K562 (cell line): Measurements from ENCODE around the gene COL1A1. TPM values are rescaled to one million over a fixed set of nuclear protein-coding genes. Genes with fewer than 3 reads are reported as not detected.

Source experiments
- ETV5 ChIP-seq: sonication (generic); formaldehyde crosslinking; IDR thresholded peaks from 2 replicates; pipeline ENCODE4 v1.4.0; 2020; ENCODE audit warnings: low read depth, mild to moderate bottlenecking, missing genetic modification reagents
- FIP1L1 ChIP-seq: fragments of 200-400 bp; formaldehyde crosslinking; IDR thresholded peaks from 2 replicates; pipeline ENCODE4 v1.6.1; 2018; ENCODE audit warnings: mild to moderate bottlenecking, low read depth, low read length; ENCODE audit not compliant: poor library complexity, severe bottlenecking
- HIVEP1 ChIP-seq: fragments of 250-450 bp; sonication (Bioruptor Pico); IDR thresholded peaks from 2 replicates; pipeline ENCODE4 v1.4.0; 2020; ENCODE audit warnings: mild to moderate bottlenecking
- HMG20B ChIP-seq: fragments of 250-450 bp; sonication (Bioruptor Pico); IDR thresholded peaks from 2 replicates; pipeline ENCODE4 v1.5.0; 2021; ENCODE audit warnings: mild to moderate bottlenecking
- KLF6 ChIP-seq: fragments of 250-450 bp; sonication (Bioruptor Pico); IDR thresholded peaks from 2 replicates; pipeline ENCODE4 v1.4.0; 2020; ENCODE audit warnings: mild to moderate bottlenecking, moderate library complexity, borderline replicate concordance
- MEIS2 ChIP-seq: fragments of 450-650 bp; IDR thresholded peaks from 2 replicates; pipeline ENCODE4 v1.6.1; 2014; ENCODE audit warnings: mild to moderate bottlenecking; ENCODE audit not compliant: partially characterized antibody
- NCOA2 ChIP-seq, 2 experiments: fragments of 450-650 bp; IDR thresholded peaks; 2 replicates each; pipeline ENCODE4 v1.6.1; 2018; ENCODE audit warnings: mild to moderate bottlenecking in 2 of 2, moderate library complexity in 1 of 2; ENCODE audit not compliant: partially characterized antibody in 2 of 2
- PHB2 ChIP-seq: fragments of 450-650 bp; IDR thresholded peaks from 2 replicates; pipeline ENCODE4 v1.6.1; 2017; ENCODE audit warnings: low read depth
- PYGO2 ChIP-seq: fragments of 450-650 bp; IDR thresholded peaks from 2 replicates; pipeline ENCODE4 v1.6.1; 2016; ENCODE audit warnings: mild to moderate bottlenecking, missing genetic modification characterization, moderate library complexity, missing compliant biosample characterization
- RBM15 ChIP-seq: fragments of 200-400 bp; formaldehyde crosslinking; IDR thresholded peaks from 2 replicates; pipeline ENCODE4 v1.6.1; 2018; ENCODE audit warnings: mild to moderate bottlenecking, low read length, moderate library complexity; ENCODE audit not compliant: insufficient read depth
- SAFB2 ChIP-seq: fragments of 200-400 bp; formaldehyde crosslinking; IDR thresholded peaks from 2 replicates; pipeline ENCODE4 v1.6.1; 2018; ENCODE audit warnings: borderline replicate concordance, low read length, low read depth, moderate library complexity; ENCODE audit not compliant: severe bottlenecking
- SMAD1 ChIP-seq: fragments of 150-350 bp; IDR thresholded peaks from 2 replicates; pipeline ENCODE4 v1.6.1; 2014; ENCODE audit warnings: low read length, low read depth; ENCODE audit not compliant: partially characterized antibody
- SP1 ChIP-seq: sonication (generic); formaldehyde crosslinking; IDR thresholded peaks from 2 replicates; pipeline ENCODE4 v1.8.1; 2022; ENCODE audit warnings: mild to moderate bottlenecking, missing genetic modification reagents
- STAT5B ChIP-seq: fragments of 250-450 bp; sonication (Bioruptor Pico); IDR thresholded peaks from 2 replicates; pipeline ENCODE4 v1.8.0; 2021; ENCODE audit warnings: mild to moderate bottlenecking, inconsistent platforms
- TCF15 ChIP-seq: fragments of 250-450 bp; sonication (Bioruptor Pico); IDR thresholded peaks from 2 replicates; pipeline ENCODE4 v1.8.0; 2022; ENCODE audit warnings: moderate library complexity, mild to moderate bottlenecking, inconsistent platforms
- TOE1 ChIP-seq, 2 experiments: fragments of 450-650 bp in 1 of 2; sonication (generic) in 1 of 2; formaldehyde crosslinking in 1 of 2; IDR thresholded peaks; 2 replicates each; pipeline versions ENCODE4 v1.7.1 to v1.8.0; 2016 to 2022; ENCODE audit warnings: borderline replicate concordance in 2 of 2, mild to moderate bottlenecking in 2 of 2, antibody characterized with exemption in 1 of 2, inconsistent platforms in 1 of 2, low read depth in 1 of 2, missing genetic modification reagents in 1 of 2, moderate library complexity in 1 of 2
- ZNF785 ChIP-seq: fragments of 250-450 bp; sonication (Bioruptor Pico); IDR thresholded peaks from 2 replicates; pipeline ENCODE4 v1.4.0; 2020; ENCODE audit warnings: mild to moderate bottlenecking
- polyA plus RNA-seq, 8 experiments: library from polyadenylated mRNA; depleted of rRNA in 4 of 8; stranded (reverse) in 5 of 8; unstranded in 3 of 8; fragments of >200 nt; fragmentation: Nextera tagmentation in 2 of 8; fragmentation: Illumina TruSeq in 1 of 8; extraction: Ambion mirVana in 2 of 8; extraction: Trizol in 1 of 8; gene quantifications; 2 replicates each; pipeline versions ENCODE4 v1.2.1 to v1.2.3, GENCODE V29; 2011 to 2014; ENCODE audit warnings: inconsistent platforms in 1 of 8, missing spikeins in 1 of 8
- total RNA-seq, 7 experiments: library from RNA; depleted of rRNA in 6 of 7; stranded (reverse); fragments of >200 nt in 6 of 7; fragmentation: Illumina TruSeq in 2 of 7; extraction: Trizol in 2 of 7; gene quantifications; 2 replicates each; pipeline versions ENCODE4 v1.2.1 to v1.2.3, GENCODE V29; 2011 to 2021; ENCODE audit warnings: low replicate concordance in 1 of 7
- TF ChIP-seq, protein P1 (sequence below): fragments of 450-650 bp; formaldehyde crosslinking; IDR thresholded peaks from 2 replicates; pipeline ENCODE4 v1.4.0; 2020; ENCODE audit warnings: mild to moderate bottlenecking, moderate library complexity
- TF ChIP-seq, protein P2 (sequence below): fragments of 450-650 bp; IDR thresholded peaks from 2 replicates; pipeline ENCODE4 v1.6.1; 2014; ENCODE audit warnings: low read depth, mild to moderate bottlenecking, moderate library complexity, borderline replicate concordance
- TF ChIP-seq, protein P3 (sequence below), 2 experiments: fragments of 200-800 bp in 1 of 2; sonication (Bioruptor generic) in 1 of 2; sonication (generic) in 1 of 2; formaldehyde crosslinking in 1 of 2; IDR thresholded peaks in 1 of 2; conservative IDR thresholded peaks in 1 of 2; 2 replicates each; pipeline versions ENCODE4 v1.5.0 to v1.6.1; 2016 to 2020; ENCODE audit warnings: missing compliant biosample characterization in 1 of 2, missing genetic modification characterization in 1 of 2, missing genetic modification reagents in 1 of 2
- TF ChIP-seq, protein P4 (sequence below): fragments of 250-450 bp; sonication (Bioruptor Pico); IDR thresholded peaks from 2 replicates; pipeline ENCODE4 v1.4.0; 2020; ENCODE audit warnings: borderline replicate concordance

The COL1A1 gene
- total and polyA plus RNA-seq, 9 of the 15 experiments (the other 6 are each of a cell fraction or from before 2014, with no cell fraction given) = 0.04 to 3.4 (median 0.18) TPM

DNA sequence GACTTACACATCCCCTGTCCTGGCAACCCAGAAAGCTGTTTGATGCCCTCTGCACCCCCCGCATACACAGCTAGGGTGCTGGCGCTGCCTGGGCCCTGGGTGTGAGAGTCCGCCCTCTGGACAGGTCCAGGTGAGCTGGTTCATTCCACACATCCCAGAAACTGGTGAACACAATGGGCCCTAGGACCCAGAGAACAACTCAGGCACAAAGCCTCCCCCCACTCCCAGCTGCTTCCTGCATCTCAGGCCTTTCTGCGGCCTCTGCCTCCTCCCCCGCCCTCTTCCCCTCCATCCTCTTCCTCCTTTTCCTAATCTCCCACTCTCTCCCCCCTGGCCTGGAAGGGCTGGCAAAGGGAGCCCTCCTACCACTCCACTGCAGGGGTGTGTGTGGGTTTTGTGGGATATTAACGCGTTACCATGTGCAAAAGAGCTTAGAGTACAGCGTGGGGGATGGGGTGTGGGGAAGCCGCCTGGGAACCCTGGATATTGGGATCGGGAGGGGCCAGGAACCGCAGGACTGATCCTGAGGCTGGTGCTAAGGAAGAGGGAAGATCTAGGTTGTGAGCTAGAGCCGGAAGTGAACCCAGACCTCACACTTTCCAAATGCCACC, 49.4 kb downstream of the COL1A1 start (continued):
- TF ChIP-seq FIP1L1 = no peak
- TF ChIP-seq PYGO2 (tag) = no peak
- no peak for TF ChIP-seq RBM15
- TF ChIP-seq TOE1 (IDR thresholded peaks at IDR 0.05; ENCODE audit: borderline replicate concordance) = peak; percentile 96
- no peak for TF ChIP-seq TOE1 (CRISPR knock-in tag; IDR thresholded peaks at IDR 0.05; ENCODE audit: borderline replicate concordance, low read depth)
- no peak for TF ChIP-seq NCOA2 (IDR thresholded peaks at IDR 0.05; ENCODE audit: partially characterized antibody in 2 of 2)
- TF ChIP-seq HIVEP1 = no peak
- TF ChIP-seq, protein P1, sequence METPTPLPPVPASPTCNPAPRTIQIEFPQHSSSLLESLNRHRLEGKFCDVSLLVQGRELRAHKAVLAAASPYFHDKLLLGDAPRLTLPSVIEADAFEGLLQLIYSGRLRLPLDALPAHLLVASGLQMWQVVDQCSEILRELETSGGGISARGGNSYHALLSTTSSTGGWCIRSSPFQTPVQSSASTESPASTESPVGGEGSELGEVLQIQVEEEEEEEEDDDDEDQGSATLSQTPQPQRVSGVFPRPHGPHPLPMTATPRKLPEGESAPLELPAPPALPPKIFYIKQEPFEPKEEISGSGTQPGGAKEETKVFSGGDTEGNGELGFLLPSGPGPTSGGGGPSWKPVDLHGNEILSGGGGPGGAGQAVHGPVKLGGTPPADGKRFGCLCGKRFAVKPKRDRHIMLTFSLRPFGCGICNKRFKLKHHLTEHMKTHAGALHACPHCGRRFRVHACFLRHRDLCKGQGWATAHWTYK = no peak
- TF ChIP-seq ZNF785 = no peak
- TF ChIP-seq SMAD1 = no peak
- no peak for TF ChIP-seq KLF6
- TF ChIP-seq ETV5 (CRISPR knock-in tag) = no peak
- no peak for TF ChIP-seq TCF15
- no peak for TF ChIP-seq SP1 (CRISPR knock-in tag)
- TF ChIP-seq PHB2 = no peak
- no peak for TF ChIP-seq MEIS2
- TF ChIP-seq, protein P2, sequence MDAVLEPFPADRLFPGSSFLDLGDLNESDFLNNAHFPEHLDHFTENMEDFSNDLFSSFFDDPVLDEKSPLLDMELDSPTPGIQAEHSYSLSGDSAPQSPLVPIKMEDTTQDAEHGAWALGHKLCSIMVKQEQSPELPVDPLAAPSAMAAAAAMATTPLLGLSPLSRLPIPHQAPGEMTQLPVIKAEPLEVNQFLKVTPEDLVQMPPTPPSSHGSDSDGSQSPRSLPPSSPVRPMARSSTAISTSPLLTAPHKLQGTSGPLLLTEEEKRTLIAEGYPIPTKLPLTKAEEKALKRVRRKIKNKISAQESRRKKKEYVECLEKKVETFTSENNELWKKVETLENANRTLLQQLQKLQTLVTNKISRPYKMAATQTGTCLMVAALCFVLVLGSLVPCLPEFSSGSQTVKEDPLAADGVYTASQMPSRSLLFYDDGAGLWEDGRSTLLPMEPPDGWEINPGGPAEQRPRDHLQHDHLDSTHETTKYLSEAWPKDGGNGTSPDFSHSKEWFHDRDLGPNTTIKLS = no peak
- TF ChIP-seq HMG20B = no peak
- TF ChIP-seq STAT5B = no peak
- TF ChIP-seq, protein P3, sequence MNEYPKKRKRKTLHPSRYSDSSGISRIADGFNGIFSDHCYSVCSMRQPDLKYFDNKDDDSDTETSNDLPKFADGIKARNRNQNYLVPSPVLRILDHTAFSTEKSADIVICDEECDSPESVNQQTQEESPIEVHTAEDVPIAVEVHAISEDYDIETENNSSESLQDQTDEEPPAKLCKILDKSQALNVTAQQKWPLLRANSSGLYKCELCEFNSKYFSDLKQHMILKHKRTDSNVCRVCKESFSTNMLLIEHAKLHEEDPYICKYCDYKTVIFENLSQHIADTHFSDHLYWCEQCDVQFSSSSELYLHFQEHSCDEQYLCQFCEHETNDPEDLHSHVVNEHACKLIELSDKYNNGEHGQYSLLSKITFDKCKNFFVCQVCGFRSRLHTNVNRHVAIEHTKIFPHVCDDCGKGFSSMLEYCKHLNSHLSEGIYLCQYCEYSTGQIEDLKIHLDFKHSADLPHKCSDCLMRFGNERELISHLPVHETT (CRISPR knock-in tag; conservative IDR thresholded peaks at IDR 0.05 in 1 of 2, IDR thresholded peaks at IDR 0.05 in 1 of 2) = peak in 1 of 2 experiments; percentile 68; a peak in 2 of 4 replicates
- TF ChIP-seq SAFB2 = no peak
- TF ChIP-seq, protein P4, sequence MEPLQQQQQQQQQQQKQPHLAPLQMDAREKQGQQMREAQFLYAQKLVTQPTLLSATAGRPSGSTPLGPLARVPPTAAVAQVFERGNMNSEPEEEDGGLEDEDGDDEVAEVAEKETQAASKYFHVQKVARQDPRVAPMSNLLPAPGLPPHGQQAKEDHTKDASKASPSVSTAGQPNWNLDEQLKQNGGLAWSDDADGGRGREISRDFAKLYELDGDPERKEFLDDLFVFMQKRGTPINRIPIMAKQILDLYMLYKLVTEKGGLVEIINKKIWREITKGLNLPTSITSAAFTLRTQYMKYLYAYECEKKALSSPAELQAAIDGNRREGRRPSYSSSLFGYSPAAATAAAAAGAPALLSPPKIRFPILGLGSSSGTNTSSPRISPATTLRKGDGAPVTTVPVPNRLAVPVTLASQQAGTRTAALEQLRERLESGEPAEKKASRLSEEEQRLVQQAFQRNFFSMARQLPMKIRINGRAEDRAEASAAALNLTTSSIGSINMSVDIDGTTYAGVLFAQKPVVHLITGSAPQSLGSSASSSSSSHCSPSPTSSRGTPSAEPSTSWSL = no peak
